NCI-H460 (cell line): Measurements from ENCODE around the gene COX5A. TPM values are rescaled to one million over a fixed set of nuclear protein-coding genes. Genes with fewer than 3 reads are reported as not detected.

ENCODE experiments used
- DNase-seq: peaks from one replicate; pipeline ENCODE4 v3.0.0-alpha.2; 2016; ENCODE audit warnings: low read depth; ENCODE audit errors: extremely low read depth
- small RNA-seq, 2 experiments: library from RNA; depleted of rRNA; stranded (forward); fragments of <200 nt; gene quantifications; one replicate each; pipeline ENCODE3, GENCODE V24; 2014
- total RNA-seq: library from RNA; depleted of rRNA; stranded (reverse); fragments of >200 nt; shearing (Covaris generic); gene quantifications from 2 replicates; pipeline ENCODE4 v1.2.3, GENCODE V29; 2014; rRNA removed

The COX5A gene
- total RNA-seq, 1 experiment from 2014 or later, result 237 TPM

- DNase-seq, result peak; percentile 93
These were observed 64.7 kb downstream of the COX5A start, which contains the start of gene SCAMP2 for GRCh38 chr15:74873036-74873755. Gene SCAMP2 (minus strand): TSS chr15:74873365. CDS start chr15:74873255, 110 bp downstream.

DNA sequence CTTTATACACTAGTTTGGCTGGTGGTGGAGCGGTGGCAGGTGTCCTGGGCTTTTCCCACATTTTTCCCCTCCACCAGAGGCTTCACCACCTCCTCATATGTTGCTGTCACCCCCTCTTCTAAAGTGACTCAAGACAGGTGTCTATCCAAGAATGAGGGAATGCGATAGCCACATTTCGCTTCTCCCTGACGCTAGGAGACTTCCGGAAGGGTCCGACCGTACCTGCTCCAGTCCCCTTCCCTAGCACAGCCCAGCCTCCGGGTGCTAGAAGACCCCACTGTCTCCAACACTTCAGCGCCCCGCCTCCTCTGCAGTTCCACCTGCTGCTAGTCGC, 65.2 kb downstream of the COX5A start:
- no peak for DNase-seq

DNA sequence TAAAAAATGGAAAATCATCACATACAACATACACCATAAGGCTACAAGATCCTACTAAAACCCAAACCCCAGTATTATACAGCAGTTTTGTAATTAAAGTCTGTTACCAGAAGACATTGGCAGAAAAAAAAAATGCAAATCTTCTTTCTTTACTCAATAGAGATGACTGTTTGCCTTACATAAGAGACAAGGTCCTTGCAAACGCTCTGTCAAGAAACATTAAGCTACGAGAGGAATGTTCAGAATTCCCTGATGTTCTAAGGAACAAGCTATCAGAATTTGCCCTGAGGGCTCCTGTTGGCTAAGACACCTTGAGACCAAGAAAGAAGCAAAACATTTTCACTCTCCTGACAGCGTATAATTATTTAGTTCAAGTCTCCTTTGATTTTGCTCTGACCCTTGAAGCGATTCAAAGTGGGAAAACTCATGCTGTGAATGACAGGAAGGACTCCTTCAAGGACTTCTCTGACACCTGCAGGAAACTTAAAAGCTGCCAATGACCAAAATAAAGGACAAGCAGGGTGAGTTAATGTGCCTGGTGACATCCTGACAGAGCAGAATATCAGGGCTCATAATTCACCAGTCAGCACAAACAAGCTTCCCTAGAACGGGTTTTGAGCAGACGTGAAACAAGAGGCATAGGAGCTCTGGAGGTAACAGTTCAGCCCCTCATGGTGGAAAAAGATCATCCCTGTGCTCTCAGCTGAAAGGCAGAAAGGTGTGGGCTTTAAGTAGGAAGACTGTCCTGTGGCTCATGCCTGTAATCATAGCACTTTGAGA, 67.2 kb downstream of the COX5A start:
- no peak for DNase-seq

Small RNA genes within 50 kb of the gene (small RNA-seq; reads per million reads assigned to genes)
- 0 reads per million in 2 experiments for gene RF00019

Other genes with a start within 250 kb of the COX5A start
- 8.8 and 10.3 TPM in 2 replicates for gene EDC3, start 242.0 kb downstream of the COX5A start, total RNA-seq
- gene CYP1A1, start 212.5 kb downstream of the COX5A start, total RNA-seq, result not detected in 2 replicates
- not detected in 2 replicates for gene CYP1A2, start 189.2 kb downstream of the COX5A start, total RNA-seq
- 22.4 and 26.7 TPM in 2 replicates for gene CSK, start 156.0 kb downstream of the COX5A start, total RNA-seq
- not detected in 2 replicates for gene LMAN1L, start 125.2 kb downstream of the COX5A start, total RNA-seq
- 0.07 TPM in 1 of 2 replicates, not detected in the other for gene CPLX3, start 111.4 kb downstream of the COX5A start, total RNA-seq
- 32.1 and 32.7 TPM in 2 replicates for gene ULK3, start 94.9 kb downstream of the COX5A start, total RNA-seq
- gene SCAMP2, start 64.7 kb downstream of the COX5A start, total RNA-seq, result 20.4 and 27.6 TPM in 2 replicates
- gene MPI, start 48.0 kb downstream of the COX5A start, total RNA-seq, result 31.6 and 39.8 TPM in 2 replicates
- gene FAM219B, start 31.2 kb downstream of the COX5A start, total RNA-seq, result 41.3 and 41.9 TPM in 2 replicates
- gene RPP25, start 18.7 kb upstream of the COX5A start, total RNA-seq, result 16.6 and 21.8 TPM in 2 replicates
- 0.43 and 0.69 TPM in 2 replicates for gene SCAMP5, start 57.5 kb upstream of the COX5A start, total RNA-seq
- 14.7 and 23.9 TPM in 2 replicates for gene PPCDC, start 85.5 kb upstream of the COX5A start, total RNA-seq